ENCODE measurements around the gene GLB1L.
"Not testable (repeated sequence)": the region's sequence is repeated elsewhere in the genome, so short reads cannot be mapped to it uniquely, and the experiment has no call there.

The GLB1L gene

GRCh38 chr2:219205165-219205538 is 40.1 kb downstream of the GLB1L start:
- DNase-seq: no peak

DNA sequence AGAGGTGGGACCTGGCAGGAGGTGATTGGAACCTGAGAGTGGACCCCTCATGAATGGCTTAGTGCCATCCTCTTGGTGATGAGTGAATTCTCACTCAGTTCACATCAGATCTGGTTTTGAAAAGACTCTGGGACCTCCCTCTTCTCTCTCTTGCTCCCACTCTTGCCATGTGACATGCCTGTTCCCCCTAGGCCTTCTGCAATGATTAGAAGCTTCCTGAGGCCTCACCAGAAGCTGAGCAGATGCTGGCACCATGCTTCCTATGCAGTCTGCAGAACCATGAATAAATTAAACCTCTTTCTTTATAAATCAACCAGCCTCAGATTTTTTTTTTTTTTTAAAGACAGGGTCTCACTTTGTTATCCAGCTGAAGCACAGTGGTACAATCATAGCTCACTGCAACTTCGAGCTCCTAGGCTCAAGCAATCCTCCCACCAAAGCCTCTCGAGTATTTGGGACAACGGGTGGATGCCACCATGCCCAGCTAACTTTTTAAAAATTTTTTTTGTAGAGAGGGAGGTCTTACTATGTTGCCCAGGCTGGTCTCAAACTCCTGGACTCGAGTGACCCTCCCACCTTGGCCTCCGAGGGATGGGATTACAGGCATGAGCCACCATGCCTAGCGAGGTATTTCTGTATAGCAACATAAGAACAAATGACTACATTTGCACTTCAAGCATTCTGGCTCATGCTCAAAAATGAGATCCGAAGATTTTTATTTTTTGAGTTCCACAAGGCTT is 40.6 kb downstream of the GLB1L start:
- no peak for DNase-seq

- DNase-seq: not testable (repeated sequence)
These were observed 43.9 kb downstream of the GLB1L start for GRCh38 chr2:219201331-219201730.

- not testable (repeated sequence) for DNase-seq
These were observed 44.5 kb downstream of the GLB1L start for GRCh38 chr2:219200502-219201326.

GRCh38 chr2:219199470-219200211 is 45.6 kb downstream of the GLB1L start:
- DNase-seq: no peak

DNA sequence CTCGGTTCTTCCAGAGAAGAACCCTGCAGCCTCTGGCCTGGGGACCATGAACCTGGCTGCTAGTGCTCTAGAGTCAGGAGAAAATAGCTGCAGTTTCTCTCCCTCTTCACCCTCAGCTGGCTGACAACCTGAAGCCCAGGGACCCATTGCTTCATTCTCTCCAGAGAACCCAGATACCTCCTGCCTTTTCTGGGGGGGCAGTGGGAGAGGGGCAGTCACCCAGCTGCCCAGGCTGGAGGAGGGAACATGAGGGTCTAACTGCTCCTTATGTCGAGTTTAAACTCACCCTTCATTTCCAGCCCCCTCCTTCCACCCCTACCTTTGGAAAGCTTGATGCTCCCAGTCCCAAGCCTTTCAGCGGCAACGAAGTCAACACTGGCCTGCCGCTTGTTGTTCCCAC is 46.3 kb downstream of the GLB1L start:
- DNase-seq: no peak

DNA sequence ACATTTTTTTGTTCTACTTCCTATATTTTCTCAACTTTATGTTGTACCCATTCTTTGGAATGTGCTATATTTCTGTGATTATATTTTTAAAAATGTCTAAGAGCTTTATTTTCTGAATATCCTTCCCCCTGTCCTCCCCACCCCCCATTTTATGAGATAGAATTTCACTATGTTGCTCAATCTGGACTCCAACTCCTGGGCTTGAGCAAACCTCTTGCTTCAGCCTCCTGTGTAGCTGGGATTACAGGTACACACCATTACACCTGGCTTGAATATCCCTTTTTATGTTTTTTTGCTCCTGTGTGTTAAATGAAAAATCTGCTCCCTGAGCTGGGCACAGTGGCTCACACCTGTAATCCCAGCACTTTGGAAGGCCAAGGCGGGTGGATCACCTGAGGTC is 47.9 kb downstream of the GLB1L start:
- DNase-seq: no peak

DNA sequence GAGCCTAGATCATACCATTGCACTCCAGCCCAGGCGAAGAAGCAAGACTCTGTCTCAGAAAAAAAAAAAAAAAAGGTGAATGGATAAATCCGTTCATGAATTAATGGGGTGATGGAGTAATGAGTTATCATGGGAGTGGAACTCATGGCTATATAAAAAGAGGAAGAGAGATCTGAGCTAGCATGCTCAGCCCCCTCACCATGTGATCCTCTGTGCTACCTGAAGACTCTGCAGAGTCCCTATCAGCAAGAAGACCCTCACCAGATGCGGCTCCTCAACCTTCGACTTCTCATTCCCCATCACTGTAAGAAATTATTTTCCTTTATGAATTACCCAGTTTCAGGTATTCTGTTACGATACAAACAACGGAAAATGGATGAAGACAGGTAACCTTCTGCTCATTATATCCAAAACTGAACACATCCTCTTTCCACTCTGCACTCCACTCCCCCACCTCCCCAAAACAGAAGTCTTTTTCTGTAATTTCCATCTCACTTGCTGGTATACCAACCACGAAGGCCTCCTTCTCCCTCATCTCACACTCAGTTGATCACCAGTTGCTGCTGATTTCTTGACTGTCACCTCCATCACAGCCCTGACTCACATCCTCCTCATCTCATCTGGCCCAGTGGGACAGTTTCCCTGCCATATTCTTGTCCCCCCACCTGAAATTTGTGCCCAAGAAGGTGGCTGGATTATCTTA is 58.3 kb downstream of the GLB1L start:
- DNase-seq: no peak
